Measurements from ENCODE around the gene WDR37. TPM values are rescaled to one million over a fixed set of nuclear protein-coding genes. Genes with fewer than 3 reads are reported as not detected.

Gene WDR37
- polyA plus RNA-seq, 1 of the 3 experiments (the other 2 are of a cell fraction): 11.9 TPM

GRCh38 chr10:1178506-1178905, 122.3 kb downstream of the WDR37 start:
- Histone ChIP-seq H4K20me1 (ENCODE audit: insufficient read depth) (no peaks in the 10 kb centered on the region), H3K4me2 (no peak overlapping the region), H3K4me3 (ENCODE audit: low read depth in 2 of 2, low read length in 1 of 2) (no peak overlapping the region), H3K9ac (no peak overlapping the region), H3K27ac (ENCODE audit: low read depth in 2 of 2, low read length in 1 of 2) (no peak overlapping the region), H3F3A (replicated peaks; ENCODE audit: insufficient read depth) (no peaks in the 10 kb centered on the region), H3K79me2 (ENCODE audit: insufficient read depth) (no peaks in the 10 kb centered on the region), H2AFZ (ENCODE audit: low read depth) (no peak overlapping the region), H3K4me1 (ENCODE audit: control insufficient read depth in 1 of 2, insufficient read depth in 2 of 2, low read depth in 1 of 2, low read length in 1 of 2) (no peaks in the 10 kb centered on the region; a peak in 1 of 4 replicates), H3K9me3 (no peaks in the 10 kb centered on the region), H3K36me3 (replicated peaks in 1 of 2; ENCODE audit: control insufficient read depth in 1 of 2, insufficient read depth in 2 of 2, low read length in 1 of 2) (no peaks in the 10 kb centered on the region), H3K27me3 (ENCODE audit: insufficient read depth) (no peaks in the 10 kb centered on the region), H3K9me2 (no peaks in the 10 kb centered on the region)
- ChIA-PET POLR2A (no interaction called here), CTCF (interaction anchor here (1.1 kb wide), 1 partner anchor 242 kb away, joined by 3 read pairs; no protein-coding TSS in a partner anchor)
- 59% methylated on average over 12 of the region's 16 CpGs for WGBS (ENCODE audit: low lambda C conversion rate)
- TF ChIP-seq EP300 (IDR thresholded peaks at IDR 0.05; ENCODE audit: borderline replicate concordance in 1 of 2, low read depth in 1 of 2, low read length in 1 of 2) (no peak), JUND (IDR thresholded peaks at IDR 0.05) (no peak), RAD21 (IDR thresholded peaks at IDR 0.05; ENCODE audit: low read length) (no peak), NFIC (IDR thresholded peaks at IDR 0.05; ENCODE audit: borderline replicate concordance) (no peak), FOXJ3 (CRISPR knock-in tag; IDR thresholded peaks at IDR 0.05) (no peak), RCOR1 (IDR thresholded peaks at IDR 0.05; ENCODE audit: low read length) (no peak), USF2 (IDR thresholded peaks at IDR 0.05; ENCODE audit: borderline replicate concordance, low read depth, low read length) (no peak), CHD2 (IDR thresholded peaks at IDR 0.05; ENCODE audit: low read length, partially characterized antibody) (no peak), ZBTB33 (IDR thresholded peaks at IDR 0.05; ENCODE audit: borderline replicate concordance, low read depth) (no peak), SIN3A (IDR thresholded peaks at IDR 0.05; ENCODE audit: borderline replicate concordance, low read depth, low read length) (no peak), ELF1 (IDR thresholded peaks at IDR 0.05) (no peak), POLR2AphosphoS5 (IDR thresholded peaks at IDR 0.05; ENCODE audit: low read depth, low read length) (no peak), TAF1 (IDR thresholded peaks at IDR 0.05; ENCODE audit: borderline replicate concordance, low read depth, low read length) (no peak), USF1 (IDR thresholded peaks at IDR 0.05; ENCODE audit: borderline replicate concordance, low read depth) (no peak), FOXM1 (IDR thresholded peaks at IDR 0.05; ENCODE audit: low read depth) (no peak), FOSL2 (IDR thresholded peaks at IDR 0.05; ENCODE audit: borderline replicate concordance, low read depth) (no peak), PBX3 (IDR thresholded peaks at IDR 0.05) (no peak), RFX5 (IDR thresholded peaks at IDR 0.05; ENCODE audit: low read length) (no peak), EZH2phosphoT487 (IDR thresholded peaks at IDR 0.05; ENCODE audit: borderline replicate concordance, low read depth) (no peak), MXI1 (IDR thresholded peaks at IDR 0.05; ENCODE audit: low read depth, low read length) (no peak)
- no peak for DNase-seq
